CD14-positive monocyte (primary cell): ENCODE data around the gene SEMA3D. TPM values are rescaled to one million over a fixed set of nuclear protein-coding genes. Genes with fewer than 3 reads are reported as not detected.

ENCODE experiments used
- DNase-seq, 3 donors: peaks; one replicate each; pipeline ENCODE4 v3.0.0-alpha.2; 2011 to 2022
- H2AFZ ChIP-seq: 2 replicates; pipeline ENCODE4 v1.6.0; 2012; ENCODE audit warnings: mild to moderate bottlenecking, low read depth, low read length, inconsistent platforms; ENCODE audit not compliant: insufficient read depth, poor library complexity, severe bottlenecking
- H3K27ac ChIP-seq, 2 donors: 1 replicate in 1 of 2; 2 replicates in 1 of 2; pipeline ENCODE4 v1.5.1; 2012 to 2013; ENCODE audit warnings: low read length in 2 of 2, control low read depth in 1 of 2, inconsistent platforms in 1 of 2, low read depth in 1 of 2, mild to moderate bottlenecking in 1 of 2
- H3K27me3 ChIP-seq, 2 donors: one replicate each; pipeline versions ENCODE4 v1.6.0 to v1.6.1; 2011 to 2013; ENCODE audit warnings: low read length in 2 of 2; ENCODE audit not compliant: control insufficient read depth in 2 of 2, insufficient read depth in 2 of 2
- H3K36me3 ChIP-seq, 2 donors: replicated peaks in 1 of 2; 1 replicate in 1 of 2; 2 replicates in 1 of 2; pipeline versions ENCODE4 v1.5.1 to v1.6.1; 2012 to 2013; ENCODE audit warnings: low read length in 2 of 2, control low read depth in 1 of 2, inconsistent platforms in 1 of 2, mild to moderate bottlenecking in 1 of 2; ENCODE audit not compliant: insufficient read depth in 2 of 2, control insufficient read depth in 1 of 2
- H3K4me1 ChIP-seq, 2 donors: 1 replicate in 1 of 2; 2 replicates in 1 of 2; pipeline versions ENCODE4 v1.5.1 to v1.6.1; 2012 to 2013; ENCODE audit warnings: low read length in 2 of 2, control low read depth in 1 of 2, inconsistent platforms in 1 of 2, mild to moderate bottlenecking in 1 of 2, moderate library complexity in 1 of 2; ENCODE audit not compliant: insufficient read depth in 2 of 2, control insufficient read depth in 1 of 2
- H3K4me2 ChIP-seq: replicated peaks from 2 replicates; pipeline ENCODE3; 2012; ENCODE audit warnings: low read length, moderate library complexity, mild to moderate bottlenecking; ENCODE audit not compliant: poor library complexity, severe bottlenecking; ENCODE audit errors: extremely low read depth
- H3K4me3 ChIP-seq, 3 experiments: fragments of 200-600 bp in 1 of 3; sonication (generic) in 1 of 3; replicated peaks in 1 of 3; 1 replicate in 2 of 3; 2 replicates in 1 of 3; pipeline ENCODE4 v1.5.1; 2011 to 2013; ENCODE audit warnings: low read length in 3 of 3, mild to moderate bottlenecking in 3 of 3, control low read depth in 2 of 3, low read depth in 2 of 3, inconsistent platforms in 1 of 3, moderate library complexity in 1 of 3
- H3K79me2 ChIP-seq: 2 replicates; pipeline ENCODE4 v1.6.0; 2012; ENCODE audit warnings: mild to moderate bottlenecking, control low read depth, inconsistent platforms, low read length, moderate library complexity; ENCODE audit not compliant: insufficient read depth
- H3K9ac ChIP-seq: 2 replicates; pipeline ENCODE4 v1.6.0; 2017; ENCODE audit warnings: low read length, mild to moderate bottlenecking; ENCODE audit not compliant: insufficient read depth, poor library complexity, severe bottlenecking
- H3K9me3 ChIP-seq, 2 donors: replicated peaks in 1 of 2; 1 replicate in 1 of 2; 2 replicates in 1 of 2; pipeline versions ENCODE4 v1.5.1 to v1.6.1; 2012 to 2013; ENCODE audit warnings: low read length in 2 of 2, control low read depth in 1 of 2; ENCODE audit not compliant: control insufficient read depth in 1 of 2, insufficient read depth in 1 of 2
- H4K20me1 ChIP-seq: 2 replicates; pipeline ENCODE4 v1.6.0; 2012; ENCODE audit warnings: mild to moderate bottlenecking, low read length, control low read depth, moderate library complexity; ENCODE audit not compliant: insufficient read depth
- H3K27ac Mint-ChIP-seq, 7 donors: one replicate each; pipeline ENCODE4 v1.8.0; 2020; ENCODE audit warnings: mild to moderate bottlenecking in 7 of 7, mixed read lengths in 7 of 7, moderate library complexity in 6 of 7, inconsistent platforms in 2 of 7
- H3K27me3 Mint-ChIP-seq, 3 donors: one replicate each; pipeline ENCODE4 v1.8.0; 2021 to 2022; ENCODE audit warnings: low read depth in 3 of 3, mild to moderate bottlenecking in 3 of 3, mixed read lengths in 3 of 3, moderate library complexity in 3 of 3, inconsistent platforms in 1 of 3
- H3K36me3 Mint-ChIP-seq, 2 donors: one replicate each; pipeline ENCODE4 v1.8.0; 2020; ENCODE audit warnings: mixed read lengths in 2 of 2, inconsistent platforms in 1 of 2, mild to moderate bottlenecking in 1 of 2
- H3K4me1 Mint-ChIP-seq: one replicate; pipeline ENCODE4 v1.8.0; 2020; ENCODE audit warnings: mild to moderate bottlenecking, mixed read lengths
- H3K4me3 Mint-ChIP-seq, 2 donors: one replicate each; pipeline ENCODE4 v1.8.0; 2020; ENCODE audit warnings: mild to moderate bottlenecking in 2 of 2, mixed read lengths in 2 of 2, moderate library complexity in 1 of 2
- H3K9me3 Mint-ChIP-seq, 7 donors: one replicate each; pipeline ENCODE4 v1.8.0; 2020 to 2022; ENCODE audit warnings: mixed read lengths in 7 of 7, mild to moderate bottlenecking in 6 of 7, moderate library complexity in 6 of 7, inconsistent platforms in 2 of 7
- CTCF ChIP-seq: fragments of 200-600 bp; IDR thresholded peaks from one replicate; pipeline ENCODE4 v1.8.0; 2022; ENCODE audit warnings: antibody characterized with exemption, mild to moderate bottlenecking
- WGBS: methylation state at CpG from one replicate; pipeline ENCODE4 v1.1.5; 2013; ENCODE audit warnings: missing lambda C conversion rate; ENCODE audit not compliant: insufficient coverage; 5-methylcytosine and 5-hydroxymethylcytosine counted together
- intact Hi-C, 2 donors: fragments of 100-400 bp; cut with micrococcal nuclease; formaldehyde crosslinking; loops; one replicate each; pipeline versions ENCODE4 v1.15.0 to v1.15.1; 2023
- polyA plus RNA-seq, 3 donors: library from polyadenylated mRNA; depleted of rRNA in 1 of 3; unstranded in 2 of 3; stranded (reverse) in 1 of 3; fragments of 300-500 nt in 2 of 3; fragments of >200 nt in 1 of 3; fragmentation: Illumina TruSeq in 2 of 3; gene quantifications; 1 replicate in 2 of 3; 2 replicates in 1 of 3; pipeline ENCODE4 v1.2.3, GENCODE V29; 2012 to 2021

Gene SEMA3D
- polyA plus RNA-seq, 3 donors = not detected

GRCh38 chr7:85135977-85136376, 50.9 kb downstream of the SEMA3D start:
- Mint-ChIP-seq H3K36me3 (no peaks in the 10 kb centered on the region), H3K4me1 (no peaks in the 10 kb centered on the region), H3K27me3 (peaks cover 0 to 3% (median 1%) of the 10 kb centered on the region in 3 donors), H3K27ac (no peak overlapping the region), H3K9me3 (no peaks in the 10 kb centered on the region), H3K4me3 (no peak overlapping the region)
- no peak for TF ChIP-seq CTCF
- Histone ChIP-seq H3K4me1 (no peaks in the 10 kb centered on the region), H3K27me3 (no peaks in the 10 kb centered on the region), H4K20me1 (no peaks in the 10 kb centered on the region), H2AFZ (no peak overlapping the region), H3K36me3 (no peaks in the 10 kb centered on the region), H3K79me2 (no peaks in the 10 kb centered on the region), H3K27ac (no peak overlapping the region), H3K4me3 (no peak overlapping the region), H3K4me2 (no peak overlapping the region), H3K9ac (no peak overlapping the region), H3K9me3 (no peaks in the 10 kb centered on the region)
- no peak for DNase-seq
- WGBS = no CpG with 5 or more reads among the region's 2 CpGs
- intact Hi-C loops = no loop called here

DNA sequence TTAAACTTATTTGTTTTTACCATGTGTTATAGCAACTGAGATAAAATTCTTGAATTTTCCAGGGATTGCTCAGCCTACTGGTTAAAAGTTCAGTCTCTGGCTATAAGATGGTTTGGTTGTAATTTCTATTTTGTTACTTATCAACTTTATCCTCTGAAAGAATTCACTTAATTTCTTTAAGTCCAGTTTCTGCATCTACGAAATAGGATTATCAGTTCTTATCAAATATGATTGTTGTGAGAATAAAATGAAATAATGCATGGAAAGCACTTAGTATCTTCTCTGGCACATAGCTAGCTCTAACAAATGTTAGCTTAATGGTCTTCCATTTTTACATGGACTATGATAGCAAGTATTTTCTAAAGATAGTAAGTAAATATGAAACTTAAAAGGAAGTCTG, 53.3 kb downstream of the SEMA3D start:
- no peaks in the 10 kb centered on the region for H3K36me3 ChIP-seq
- H3K36me3 Mint-ChIP-seq = no peaks in the 10 kb centered on the region
- no peaks in the 10 kb centered on the region for H3K27me3 ChIP-seq
- WGBS = no CpG with 5 or more reads among the region's 1 CpG
- no peak overlapping the region for H2AFZ ChIP-seq
- H3K27ac ChIP-seq = no peak overlapping the region
- no peak for DNase-seq
- no peak overlapping the region for H3K4me2 ChIP-seq
- H3K27me3 Mint-ChIP-seq = peaks cover 0 to 3% (median 0%) of the 10 kb centered on the region in 3 donors
- H3K27ac Mint-ChIP-seq = no peak overlapping the region
- no peak overlapping the region for H3K9ac ChIP-seq
- H3K4me3 ChIP-seq = no peak overlapping the region
- no peak for TF ChIP-seq CTCF
- H3K4me1 Mint-ChIP-seq = no peaks in the 10 kb centered on the region
- intact Hi-C loops = no loop called here
- H4K20me1 ChIP-seq = no peaks in the 10 kb centered on the region
- no peaks in the 10 kb centered on the region for H3K79me2 ChIP-seq
- H3K4me1 ChIP-seq = no peaks in the 10 kb centered on the region
- no peaks in the 10 kb centered on the region for H3K9me3 Mint-ChIP-seq
- no peaks in the 10 kb centered on the region for H3K9me3 ChIP-seq
- no peak overlapping the region for H3K4me3 Mint-ChIP-seq
